K562 treated with DMSO at 1 percent for 4 hours (cell line): ENCODE results near the gene CDK14. TPM values are rescaled to one million over a fixed set of nuclear protein-coding genes. Genes with fewer than 3 reads are reported as not detected.

Experiments
- total RNA-seq: library from RNA; unstranded; fragments of 300-600 nt; gene quantifications from 2 replicates; pipeline ENCODE4 v1.2.3, GENCODE V29; 2022; ENCODE audit not compliant: insufficient read depth

The CDK14 gene
- 0.23 TPM in 1 of 2 replicates, not detected in the other for total RNA-seq

GRCh38 chr7:90595801-90596670 is at the start of gene CDK14:
CDK14 (plus strand) TSS chr7:90596321; CDS start chr7:90596628, 307 bp downstream.

Other genes starting within 250 kb of the CDK14 start
- gene GTPBP10, start 249.6 kb upstream of the CDK14 start, total RNA-seq, result 7.8 and 11.0 TPM in 2 replicates
- 11.2 and 11.4 TPM in 2 replicates for gene CLDN12, start 192.9 kb upstream of the CDK14 start, total RNA-seq
- not detected in 2 replicates for gene PTTG1IP2, start 126.7 kb upstream of the CDK14 start, total RNA-seq